ENCODE data around the gene TMPRSS13. TPM values are rescaled to one million over a fixed set of nuclear protein-coding genes. Genes with fewer than 3 reads are reported as not detected.

TMPRSS13 gene
- total and polyA plus RNA-seq, 12 donors: 0.12 to 1.3 (median 0.56) TPM

DNA sequence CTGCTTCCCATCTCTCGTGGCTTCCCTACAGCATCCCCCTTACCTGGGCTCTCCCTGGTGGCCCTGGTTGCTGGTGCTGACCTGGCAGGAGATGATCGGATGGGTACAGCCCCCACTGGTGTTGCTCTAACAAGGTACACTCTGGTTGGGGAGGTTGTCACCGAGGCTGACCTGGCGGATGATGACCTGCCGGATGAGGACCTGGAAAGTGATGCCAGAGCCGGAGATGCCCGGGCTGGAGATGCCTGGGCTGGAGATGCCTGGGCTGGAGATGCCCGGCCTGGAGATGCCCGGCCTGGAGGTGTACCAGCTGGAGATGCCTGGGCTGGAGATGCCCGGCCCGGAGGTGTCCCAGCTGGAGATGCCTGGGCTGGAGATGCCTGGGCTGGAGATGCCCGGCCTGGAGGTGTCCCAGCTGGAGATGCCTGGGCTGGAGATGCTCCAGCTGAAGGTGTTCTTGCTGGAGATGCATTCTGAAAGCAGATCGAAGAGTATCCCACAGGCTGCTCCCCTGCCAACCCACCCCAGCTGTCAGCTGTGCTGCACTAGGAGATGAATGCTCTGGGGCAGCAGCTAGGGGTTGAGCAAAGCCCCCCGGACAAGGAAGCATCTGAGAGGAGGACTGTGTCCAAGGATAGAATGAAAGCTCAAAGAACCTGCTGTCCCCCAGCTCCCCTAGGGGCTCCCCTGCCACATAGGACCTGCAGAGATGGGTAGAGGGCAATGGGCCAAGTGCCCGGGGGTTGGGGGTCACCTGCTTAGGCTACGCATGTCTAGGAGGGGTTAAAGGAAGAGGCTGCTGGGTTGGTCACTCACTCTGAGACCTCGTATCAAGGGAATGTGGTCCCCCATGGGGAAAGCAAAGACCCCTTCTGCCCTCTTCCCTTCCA, 10.6 kb downstream of the TMPRSS13 start:
- no peak for TF ChIP-seq POLR2A (IDR thresholded peaks at IDR 0.05)
- TF ChIP-seq, protein P1, sequence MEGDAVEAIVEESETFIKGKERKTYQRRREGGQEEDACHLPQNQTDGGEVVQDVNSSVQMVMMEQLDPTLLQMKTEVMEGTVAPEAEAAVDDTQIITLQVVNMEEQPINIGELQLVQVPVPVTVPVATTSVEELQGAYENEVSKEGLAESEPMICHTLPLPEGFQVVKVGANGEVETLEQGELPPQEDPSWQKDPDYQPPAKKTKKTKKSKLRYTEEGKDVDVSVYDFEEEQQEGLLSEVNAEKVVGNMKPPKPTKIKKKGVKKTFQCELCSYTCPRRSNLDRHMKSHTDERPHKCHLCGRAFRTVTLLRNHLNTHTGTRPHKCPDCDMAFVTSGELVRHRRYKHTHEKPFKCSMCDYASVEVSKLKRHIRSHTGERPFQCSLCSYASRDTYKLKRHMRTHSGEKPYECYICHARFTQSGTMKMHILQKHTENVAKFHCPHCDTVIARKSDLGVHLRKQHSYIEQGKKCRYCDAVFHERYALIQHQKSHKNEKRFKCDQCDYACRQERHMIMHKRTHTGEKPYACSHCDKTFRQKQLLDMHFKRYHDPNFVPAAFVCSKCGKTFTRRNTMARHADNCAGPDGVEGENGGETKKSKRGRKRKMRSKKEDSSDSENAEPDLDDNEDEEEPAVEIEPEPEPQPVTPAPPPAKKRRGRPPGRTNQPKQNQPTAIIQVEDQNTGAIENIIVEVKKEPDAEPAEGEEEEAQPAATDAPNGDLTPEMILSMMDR (IDR thresholded peaks at IDR 0.05): no peak
- Histone ChIP-seq H3K27me3 (no peaks in the 10 kb centered on the region), H3K4me1 (replicated peaks in 1 of 2) (no peaks in the 10 kb centered on the region), H3K27ac (no peak overlapping the region), H3K36me3 (replicated peaks in 1 of 2) (no peaks in the 10 kb centered on the region), H3K4me3 (no peak overlapping the region), H3K9me3 (replicated peaks in 1 of 3) (no peaks in the 10 kb centered on the region)
- intact Hi-C loops (cut with DNase I): no loop called here
- WGBS, 4 donors: 77 to 88% (median 85%) methylated on average over 13 to 17 of the region's 17 CpGs
- DNase-seq: peak in 1 of 7 donors; percentile 7

GRCh38 chr11:117917591-117918151, 11.5 kb downstream of the TMPRSS13 start:
- no peak for TF ChIP-seq POLR2A (IDR thresholded peaks at IDR 0.05)
- TF ChIP-seq, protein P1 (IDR thresholded peaks at IDR 0.05): no peak
- H3K9me3 ChIP-seq (replicated peaks in 1 of 3): no peaks in the 10 kb centered on the region
- no peak overlapping the region for H3K27ac ChIP-seq
- H3K27me3 ChIP-seq: no peaks in the 10 kb centered on the region
- H3K36me3 ChIP-seq (replicated peaks in 1 of 2): no peaks in the 10 kb centered on the region
- WGBS, 4 donors: 84 to 93% (median 91%) methylated on average over 5 of the region's 5 CpGs
- intact Hi-C loops (cut with DNase I): no loop called here
- no peak overlapping the region for H3K4me3 ChIP-seq
- H3K4me1 ChIP-seq (replicated peaks in 1 of 2): no peaks in the 10 kb centered on the region
- peak in 1 of 7 donors; percentile 0 for DNase-seq

GRCh38 chr11:117916956-117917355, 12.2 kb downstream of the TMPRSS13 start:
- H3K27ac ChIP-seq: no peak overlapping the region
- H3K9me3 ChIP-seq (replicated peaks in 1 of 3): no peaks in the 10 kb centered on the region
- WGBS, 4 donors: 84 to 95% (median 93%) methylated on average over 10 to 11 of the region's 11 CpGs
- H3K4me3 ChIP-seq: no peak overlapping the region
- peak in 1 of 7 donors; percentile 4 for DNase-seq
- intact Hi-C loops (cut with DNase I): no loop called here
- no peaks in the 10 kb centered on the region for H3K4me1 ChIP-seq (replicated peaks in 1 of 2)
- H3K27me3 ChIP-seq: no peaks in the 10 kb centered on the region
- TF ChIP-seq, protein P1 (IDR thresholded peaks at IDR 0.05): no peak
- TF ChIP-seq POLR2A (IDR thresholded peaks at IDR 0.05): no peak
- no peaks in the 10 kb centered on the region for H3K36me3 ChIP-seq (replicated peaks in 1 of 2)

DNA sequence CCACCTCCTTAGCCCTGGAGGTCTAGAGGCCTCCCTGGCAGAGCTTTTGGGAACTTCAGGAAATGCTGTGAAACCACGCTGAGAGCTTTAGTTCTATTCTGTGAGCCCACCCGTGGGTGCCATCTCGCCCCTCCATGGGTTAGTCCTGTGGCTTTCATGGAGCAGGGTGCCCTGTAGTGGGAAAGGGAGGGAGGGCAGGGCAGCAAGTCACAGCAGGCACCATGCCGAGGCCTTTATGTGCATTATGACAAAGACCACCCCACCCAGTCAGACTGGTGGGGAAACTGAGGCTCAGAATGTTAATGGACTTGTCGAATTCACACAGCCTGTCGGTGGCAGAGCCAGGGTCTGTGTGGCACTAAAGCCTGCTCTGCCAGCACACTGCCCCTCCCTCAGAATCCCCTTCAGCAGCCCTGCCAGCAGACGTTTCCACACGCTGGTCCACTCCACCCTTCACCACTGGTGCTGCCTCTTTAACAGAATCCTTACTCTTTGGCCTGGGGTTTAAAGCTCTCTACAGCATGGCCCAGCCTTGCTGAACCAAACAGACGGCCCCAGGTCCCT, 13.4 kb downstream of the TMPRSS13 start:
- Histone ChIP-seq H3K27ac (no peak overlapping the region), H3K27me3 (no peaks in the 10 kb centered on the region), H3K4me1 (replicated peaks in 1 of 2) (no peaks in the 10 kb centered on the region), H3K4me3 (no peak overlapping the region), H3K9me3 (replicated peaks in 1 of 3) (no peaks in the 10 kb centered on the region), H3K36me3 (replicated peaks in 1 of 2) (no peaks in the 10 kb centered on the region)
- TF ChIP-seq, protein P1 (IDR thresholded peaks at IDR 0.05): no peak
- no peak for TF ChIP-seq POLR2A (IDR thresholded peaks at IDR 0.05)
- intact Hi-C loops (cut with DNase I): no loop called here
- DNase-seq: no peak
- 79 to 88% (median 86%) methylated on average over 8 to 9 of the region's 9 CpGs for WGBS, 4 donors
